Body of pancreas (tissue), 4 donors: ENCODE data around the gene SCP2.

ENCODE experiments used
- CTCF ChIP-seq, 7 experiments: fragments of 450-650 bp in 4 of 7; fragments of 200-600 bp in 3 of 7; sonication (generic) in 3 of 7; IDR thresholded peaks; one replicate each; pipeline ENCODE4 v1.5.1; 2016 to 2019; ENCODE audit warnings: antibody characterized with exemption in 7 of 7
- POLR2A ChIP-seq, 3 donors: fragments of 450-650 bp; IDR thresholded peaks; one replicate each; pipeline ENCODE4 v1.6.1; 2016; ENCODE audit warnings: antibody characterized with exemption in 3 of 3, mild to moderate bottlenecking in 2 of 3

DNA sequence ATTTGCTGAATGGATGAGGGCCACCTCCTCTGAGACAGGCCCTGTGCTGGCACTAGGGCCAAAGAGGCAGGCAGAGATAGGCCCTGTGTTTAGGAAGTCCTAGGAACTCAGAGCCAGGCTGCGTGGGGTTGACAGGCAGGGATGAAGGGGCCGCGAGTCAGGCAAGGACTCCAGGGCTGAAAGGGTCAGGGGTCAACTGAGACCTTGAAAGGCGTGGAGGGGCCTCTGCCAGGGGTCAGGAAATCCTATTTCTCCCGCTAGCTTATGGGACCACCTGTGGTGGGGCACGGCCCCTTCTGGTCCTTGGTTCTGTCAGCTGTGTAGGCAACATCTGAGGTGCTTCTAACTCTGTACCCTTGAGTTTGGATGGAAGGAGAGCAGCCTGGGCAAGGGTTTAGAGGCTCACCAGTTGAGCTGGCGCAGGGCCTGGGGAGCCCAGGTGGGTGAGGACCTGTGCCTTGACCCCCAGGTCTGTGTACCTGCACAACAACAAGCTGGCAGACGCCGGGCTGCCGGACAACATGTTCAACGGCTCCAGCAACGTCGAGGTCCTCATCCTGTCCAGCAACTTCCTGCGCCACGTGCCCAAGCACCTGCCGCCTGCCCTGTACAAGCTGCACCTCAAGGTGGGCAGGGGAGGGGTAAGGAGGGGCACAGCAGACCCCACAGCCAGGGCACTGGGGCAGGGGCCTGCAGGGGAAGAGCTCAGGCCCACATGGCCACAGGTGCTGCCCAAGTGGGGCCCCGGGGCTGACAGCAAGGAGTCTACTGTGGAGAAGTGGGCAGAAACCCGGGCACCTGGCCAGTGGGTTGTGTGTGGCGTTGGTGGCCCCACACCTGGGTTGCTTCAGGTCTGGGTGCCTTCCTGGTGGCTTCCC is 149.9 kb downstream of the SCP2 start:
- TF ChIP-seq POLR2A (IDR thresholded peaks at IDR 0.05) (no peak), CTCF (IDR thresholded peaks at IDR 0.05) (no peak)
